Measurements from ENCODE around the gene CDH13.

GRCh38 chr16:82601989-82602640 lies 24.7 kb upstream of the CDH13 start:
- TF ChIP-seq CTCF (IDR thresholded peaks at IDR 0.05; ENCODE audit: low read depth, low read length) (no peak), EZH2phosphoT487 (IDR thresholded peaks at IDR 0.05; ENCODE audit: low read depth) (no peak)

Measured in OCI-LY3 (cell line).